GM23338 (cell line): ENCODE results near the gene RBM17. TPM values are rescaled to one million over a fixed set of nuclear protein-coding genes. Genes with fewer than 3 reads are reported as not detected.

ENCODE experiments used
- ATAC-seq: fragments of 200-7000 bp; cut with Tn5 transposase; 3 replicates; pipeline ENCODE4 v1.9.1; 2020
- DNase-seq: peaks from one replicate; pipeline ENCODE4 v3.0.0-alpha.2; 2015; ENCODE audit warnings: low spot score
- H2AFZ ChIP-seq: fragments of 200-600 bp; sonication (generic); 2 replicates; pipeline ENCODE4 v1.8.0; 2016; ENCODE audit warnings: antibody characterized with exemption, mild to moderate bottlenecking, moderate library complexity
- H3F3A ChIP-seq: fragments of 200-600 bp; sonication (generic); replicated peaks from 2 replicates; pipeline ENCODE4 v1.8.0; 2017; ENCODE audit warnings: antibody characterized with exemption, mixed run types, low read depth
- H3K27ac ChIP-seq: fragments of 200-600 bp; sonication (generic); 2 replicates; pipeline ENCODE4 v1.6.1; 2016; ENCODE audit warnings: low read depth
- H3K27me3 ChIP-seq: fragments of 200-600 bp; sonication (generic); 2 replicates; pipeline ENCODE4 v1.8.0; 2016; ENCODE audit warnings: mild to moderate bottlenecking, mixed run types, moderate library complexity; ENCODE audit not compliant: insufficient read depth
- H3K36me3 ChIP-seq: fragments of 200-600 bp; sonication (generic); 2 replicates; pipeline ENCODE4 v1.8.0; 2016; ENCODE audit warnings: mild to moderate bottlenecking; ENCODE audit not compliant: insufficient read depth
- H3K4me1 ChIP-seq: fragments of 200-600 bp; sonication (generic); 2 replicates; pipeline ENCODE4 v1.8.0; 2016; ENCODE audit warnings: mild to moderate bottlenecking, moderate library complexity; ENCODE audit not compliant: insufficient read depth
- H3K4me2 ChIP-seq: fragments of 200-600 bp; sonication (generic); 2 replicates; pipeline ENCODE4 v1.7.1; 2017; ENCODE audit warnings: mixed run types
- H3K4me3 ChIP-seq: fragments of 200-600 bp; sonication (generic); 2 replicates; pipeline ENCODE4 v1.6.1; 2016; ENCODE audit warnings: mixed run types
- H3K79me2 ChIP-seq: fragments of 200-600 bp; sonication (generic); replicated peaks from 2 replicates; pipeline ENCODE4 v1.8.0; 2017; ENCODE audit warnings: mild to moderate bottlenecking; ENCODE audit not compliant: insufficient read depth
- H3K9me2 ChIP-seq: fragments of 200-600 bp; sonication (generic); 2 replicates; pipeline ENCODE4 v1.8.0; 2017; ENCODE audit not compliant: insufficient read depth
- H4K20me1 ChIP-seq: fragments of 200-600 bp; sonication (generic); replicated peaks from 2 replicates; pipeline ENCODE4 v1.8.0; 2017; ENCODE audit warnings: mild to moderate bottlenecking; ENCODE audit not compliant: insufficient read depth
- H3K27ac Mint-ChIP-seq: 2 replicates; pipeline ENCODE4 v1.8.0; 2020; ENCODE audit warnings: inconsistent platforms, mild to moderate bottlenecking, moderate library complexity, mixed read lengths
- H3K27me3 Mint-ChIP-seq: 3 replicates; pipeline ENCODE4 v1.8.0; 2022; ENCODE audit warnings: low read depth, mild to moderate bottlenecking, moderate library complexity, mixed read lengths, inconsistent platforms; ENCODE audit not compliant: insufficient read depth, poor library complexity
- H3K36me3 Mint-ChIP-seq: 3 replicates; pipeline ENCODE4 v1.8.0; 2021; ENCODE audit warnings: low read depth, mild to moderate bottlenecking, inconsistent platforms, moderate library complexity, mixed read lengths
- H3K4me1 Mint-ChIP-seq: 3 replicates; pipeline ENCODE4 v1.8.0; 2020; ENCODE audit warnings: mild to moderate bottlenecking, inconsistent platforms, mixed read lengths
- H3K4me3 Mint-ChIP-seq: 3 replicates; pipeline ENCODE4 v1.8.0; 2021; ENCODE audit warnings: moderate library complexity, mild to moderate bottlenecking, inconsistent platforms, mixed read lengths
- H3K9me3 Mint-ChIP-seq: 3 replicates; pipeline ENCODE4 v1.8.0; 2020; ENCODE audit warnings: moderate library complexity, mild to moderate bottlenecking, inconsistent platforms, mixed read lengths
- EZH2 ChIP-seq: fragments of 200-600 bp; sonication (generic); IDR thresholded peaks from one replicate; pipeline ENCODE4 v1.8.0; 2017; ENCODE audit warnings: antibody characterized with exemption, mild to moderate bottlenecking, low read depth; ENCODE audit not compliant: unreplicated experiment
- EZH2phosphoT487 ChIP-seq: fragments of 200-600 bp; sonication (generic); IDR thresholded peaks from one replicate; pipeline ENCODE4 v1.8.1; 2018; ENCODE audit warnings: antibody characterized with exemption; ENCODE audit not compliant: unreplicated experiment
- NANOG ChIP-seq: IDR thresholded peaks from 2 replicates; pipeline ENCODE4 v1.6.1; 2016; ENCODE audit warnings: antibody characterized with exemption, borderline replicate concordance
- POLR2AphosphoS5 ChIP-seq: IDR thresholded peaks from 2 replicates; pipeline ENCODE4 v1.6.1; 2016; ENCODE audit warnings: antibody characterized with exemption, low read depth
- STAT1 ChIP-seq: IDR thresholded peaks from one replicate; pipeline ENCODE4 v1.6.1; 2016; ENCODE audit warnings: antibody characterized with exemption; ENCODE audit not compliant: unreplicated experiment
- ZNF331 ChIP-seq: fragments of 250-450 bp; sonication (Bioruptor Pico); IDR thresholded peaks from 2 replicates; pipeline ENCODE4 v1.5.0; 2020; ENCODE audit warnings: low read depth, mild to moderate bottlenecking, moderate library complexity
- ZNF462 ChIP-seq: fragments of 250-450 bp; sonication (Bioruptor Pico); IDR thresholded peaks from 2 replicates; pipeline ENCODE4 v1.5.0; 2020; ENCODE audit warnings: mild to moderate bottlenecking, moderate library complexity
- polyA plus RNA-seq: library from polyadenylated mRNA; unstranded; fragments of >200 nt; fragmentation: Nextera tagmentation; extraction: Ambion mirVana; gene quantifications from 2 replicates; pipeline ENCODE4 v1.2.1, GENCODE V29; 2016
- total RNA-seq: library from RNA; depleted of rRNA; stranded (reverse); fragments of >200 nt; shearing (Covaris generic); gene quantifications from 2 replicates; pipeline ENCODE4 v1.2.3, GENCODE V29; 2014
- TF ChIP-seq, protein P1 (sequence below), 2 experiments: fragments of 200-600 bp in 1 of 2; sonication (generic) in 1 of 2; conservative IDR thresholded peaks; 2 replicates each; pipeline versions ENCODE4 v1.5.1 to v1.6.1; 2016 to 2017; ENCODE audit warnings: antibody characterized with exemption in 2 of 2, low read depth in 2 of 2, mild to moderate bottlenecking in 2 of 2, moderate library complexity in 1 of 2
- TF ChIP-seq, protein P2 (sequence below): IDR thresholded peaks from 2 replicates; pipeline ENCODE4 v1.6.1; 2016; ENCODE audit warnings: antibody characterized with exemption

The RBM17 gene
- total and polyA plus RNA-seq, 2 experiments from 2014 or later: 54.7 to 281 TPM

GRCh38 chr10:6134099-6134823 lies 45.4 kb downstream of the RBM17 start:
- ATAC-seq (no peak), DNase-seq (no peak)
- Mint-ChIP-seq H3K4me3 (no peak overlapping the region), H3K4me1 (peaks cover 9% of the 10 kb centered on the region), H3K9me3 (no peaks in the 10 kb centered on the region), H3K36me3 (no peaks in the 10 kb centered on the region), H3K27me3 (peaks cover 14% of the 10 kb centered on the region), H3K27ac (no peak overlapping the region)
- H3K79me2 ChIP-seq: no peaks in the 10 kb centered on the region
- TF ChIP-seq, protein P1, sequence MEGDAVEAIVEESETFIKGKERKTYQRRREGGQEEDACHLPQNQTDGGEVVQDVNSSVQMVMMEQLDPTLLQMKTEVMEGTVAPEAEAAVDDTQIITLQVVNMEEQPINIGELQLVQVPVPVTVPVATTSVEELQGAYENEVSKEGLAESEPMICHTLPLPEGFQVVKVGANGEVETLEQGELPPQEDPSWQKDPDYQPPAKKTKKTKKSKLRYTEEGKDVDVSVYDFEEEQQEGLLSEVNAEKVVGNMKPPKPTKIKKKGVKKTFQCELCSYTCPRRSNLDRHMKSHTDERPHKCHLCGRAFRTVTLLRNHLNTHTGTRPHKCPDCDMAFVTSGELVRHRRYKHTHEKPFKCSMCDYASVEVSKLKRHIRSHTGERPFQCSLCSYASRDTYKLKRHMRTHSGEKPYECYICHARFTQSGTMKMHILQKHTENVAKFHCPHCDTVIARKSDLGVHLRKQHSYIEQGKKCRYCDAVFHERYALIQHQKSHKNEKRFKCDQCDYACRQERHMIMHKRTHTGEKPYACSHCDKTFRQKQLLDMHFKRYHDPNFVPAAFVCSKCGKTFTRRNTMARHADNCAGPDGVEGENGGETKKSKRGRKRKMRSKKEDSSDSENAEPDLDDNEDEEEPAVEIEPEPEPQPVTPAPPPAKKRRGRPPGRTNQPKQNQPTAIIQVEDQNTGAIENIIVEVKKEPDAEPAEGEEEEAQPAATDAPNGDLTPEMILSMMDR (conservative IDR thresholded peaks at IDR 0.05; ENCODE audit: low read depth in 2 of 2): no peak
- TF ChIP-seq EZH2phosphoT487: no peak
- TF ChIP-seq, protein P2, sequence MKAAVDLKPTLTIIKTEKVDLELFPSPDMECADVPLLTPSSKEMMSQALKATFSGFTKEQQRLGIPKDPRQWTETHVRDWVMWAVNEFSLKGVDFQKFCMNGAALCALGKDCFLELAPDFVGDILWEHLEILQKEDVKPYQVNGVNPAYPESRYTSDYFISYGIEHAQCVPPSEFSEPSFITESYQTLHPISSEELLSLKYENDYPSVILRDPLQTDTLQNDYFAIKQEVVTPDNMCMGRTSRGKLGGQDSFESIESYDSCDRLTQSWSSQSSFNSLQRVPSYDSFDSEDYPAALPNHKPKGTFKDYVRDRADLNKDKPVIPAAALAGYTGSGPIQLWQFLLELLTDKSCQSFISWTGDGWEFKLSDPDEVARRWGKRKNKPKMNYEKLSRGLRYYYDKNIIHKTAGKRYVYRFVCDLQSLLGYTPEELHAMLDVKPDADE: no peak
- TF ChIP-seq EZH2: no peak
- no peak for TF ChIP-seq ZNF331 (CRISPR knock-in tag)
- TF ChIP-seq STAT1: no peak
- no peak for TF ChIP-seq ZNF462 (CRISPR knock-in tag)
- no peak for TF ChIP-seq POLR2AphosphoS5
- TF ChIP-seq NANOG: no peak
- peaks cover 10% of the 10 kb centered on the region for H3K4me1 ChIP-seq
- no peaks in the 10 kb centered on the region for H3F3A ChIP-seq
- no peak overlapping the region for H3K27ac ChIP-seq
- H3K27me3 ChIP-seq: no peaks in the 10 kb centered on the region
- H2AFZ ChIP-seq: peak overlapping the region; percentile 47
- H3K4me2 ChIP-seq: no peak overlapping the region
- no peak overlapping the region for H3K4me3 ChIP-seq
- H3K36me3 ChIP-seq: no peaks in the 10 kb centered on the region
- no peaks in the 10 kb centered on the region for H3K9me2 ChIP-seq
- H4K20me1 ChIP-seq: no peaks in the 10 kb centered on the region
